Measurements from ENCODE around the gene HTT. TPM values are rescaled to one million over a fixed set of nuclear protein-coding genes. Genes with fewer than 3 reads are reported as not detected.

The HTT gene
- total RNA-seq, 2 donors from 2014 or later, result 104 to 109 TPM

GRCh38 chr4:3082925-3083515 lies 8.5 kb downstream of the HTT start:
- H3K27ac Mint-ChIP-seq, result no peak overlapping the region

GRCh38 chr4:3083732-3084131 lies 9.3 kb downstream of the HTT start:
- no peaks in the 10 kb centered on the region for H3K9me3 Mint-ChIP-seq
- peaks cover 29% of the 10 kb centered on the region for H3K36me3 ChIP-seq (ENCODE audit: control insufficient read depth, insufficient read depth, low read length)
- no peaks in the 10 kb centered on the region for H3K9me3 ChIP-seq (ENCODE audit: control insufficient read depth, low read length)
- no peak overlapping the region for H3K4me3 ChIP-seq (ENCODE audit: low read length)
- no peak overlapping the region for H3K27ac ChIP-seq (ENCODE audit: low read depth, low read length)
- peaks cover 29% of the 10 kb centered on the region for H3K36me3 Mint-ChIP-seq (ENCODE audit: low read depth)
- WGBS, 2 experiments (ENCODE audit: insufficient coverage in 1 of 2, insufficient read length in 1 of 2), result 0% methylated on average over 1 of the region's 1 CpG
- H3K9ac ChIP-seq (ENCODE audit: extremely low read depth, low read length, poor library complexity, severe bottlenecking), result no peak overlapping the region
- TF ChIP-seq, protein P1, sequence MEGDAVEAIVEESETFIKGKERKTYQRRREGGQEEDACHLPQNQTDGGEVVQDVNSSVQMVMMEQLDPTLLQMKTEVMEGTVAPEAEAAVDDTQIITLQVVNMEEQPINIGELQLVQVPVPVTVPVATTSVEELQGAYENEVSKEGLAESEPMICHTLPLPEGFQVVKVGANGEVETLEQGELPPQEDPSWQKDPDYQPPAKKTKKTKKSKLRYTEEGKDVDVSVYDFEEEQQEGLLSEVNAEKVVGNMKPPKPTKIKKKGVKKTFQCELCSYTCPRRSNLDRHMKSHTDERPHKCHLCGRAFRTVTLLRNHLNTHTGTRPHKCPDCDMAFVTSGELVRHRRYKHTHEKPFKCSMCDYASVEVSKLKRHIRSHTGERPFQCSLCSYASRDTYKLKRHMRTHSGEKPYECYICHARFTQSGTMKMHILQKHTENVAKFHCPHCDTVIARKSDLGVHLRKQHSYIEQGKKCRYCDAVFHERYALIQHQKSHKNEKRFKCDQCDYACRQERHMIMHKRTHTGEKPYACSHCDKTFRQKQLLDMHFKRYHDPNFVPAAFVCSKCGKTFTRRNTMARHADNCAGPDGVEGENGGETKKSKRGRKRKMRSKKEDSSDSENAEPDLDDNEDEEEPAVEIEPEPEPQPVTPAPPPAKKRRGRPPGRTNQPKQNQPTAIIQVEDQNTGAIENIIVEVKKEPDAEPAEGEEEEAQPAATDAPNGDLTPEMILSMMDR (conservative IDR thresholded peaks at IDR 0.05), result no peak
- no peaks in the 10 kb centered on the region for H3K27me3 Mint-ChIP-seq (ENCODE audit: insufficient read depth)
- no peak overlapping the region for H3K27ac Mint-ChIP-seq
- no peak overlapping the region for H3K4me3 Mint-ChIP-seq
- no peaks in the 10 kb centered on the region for H3K27me3 ChIP-seq (ENCODE audit: control insufficient read depth, insufficient read depth, low read length, poor library complexity, severe bottlenecking)
- no peaks in the 10 kb centered on the region for H3K4me1 ChIP-seq (ENCODE audit: control insufficient read depth, insufficient read depth, low read length)
- no peak for DNase-seq
- no peaks in the 10 kb centered on the region for H3K4me1 Mint-ChIP-seq

More at GRCh38 chr4:3082925-3083515, 8.5 kb downstream of the HTT start:
- Mint-ChIP-seq H3K9me3 (no peaks in the 10 kb centered on the region), H3K4me1 (peaks cover 1% of the 10 kb centered on the region), H3K4me3 (no peak overlapping the region), H3K36me3 (ENCODE audit: low read depth) (peaks cover 22% of the 10 kb centered on the region), H3K27me3 (ENCODE audit: insufficient read depth) (no peaks in the 10 kb centered on the region)
- Histone ChIP-seq H3K4me3 (ENCODE audit: low read length) (no peak overlapping the region), H3K27ac (ENCODE audit: low read depth, low read length) (no peak overlapping the region), H3K36me3 (ENCODE audit: control insufficient read depth, insufficient read depth, low read length) (peaks cover 27% of the 10 kb centered on the region), H3K4me1 (ENCODE audit: control insufficient read depth, insufficient read depth, low read length) (no peaks in the 10 kb centered on the region), H3K9me3 (ENCODE audit: control insufficient read depth, low read length) (no peaks in the 10 kb centered on the region), H3K9ac (ENCODE audit: extremely low read depth, low read length, poor library complexity, severe bottlenecking) (no peak overlapping the region), H3K27me3 (ENCODE audit: control insufficient read depth, insufficient read depth, low read length, poor library complexity, severe bottlenecking) (no peaks in the 10 kb centered on the region)
- TF ChIP-seq, protein P1 (conservative IDR thresholded peaks at IDR 0.05), result no peak
- no peak for DNase-seq
- 94 to 96% methylated on average over 5 to 6 of the region's 6 CpGs for WGBS, 2 experiments (ENCODE audit: insufficient coverage in 1 of 2, insufficient read length in 1 of 2)

DNA sequence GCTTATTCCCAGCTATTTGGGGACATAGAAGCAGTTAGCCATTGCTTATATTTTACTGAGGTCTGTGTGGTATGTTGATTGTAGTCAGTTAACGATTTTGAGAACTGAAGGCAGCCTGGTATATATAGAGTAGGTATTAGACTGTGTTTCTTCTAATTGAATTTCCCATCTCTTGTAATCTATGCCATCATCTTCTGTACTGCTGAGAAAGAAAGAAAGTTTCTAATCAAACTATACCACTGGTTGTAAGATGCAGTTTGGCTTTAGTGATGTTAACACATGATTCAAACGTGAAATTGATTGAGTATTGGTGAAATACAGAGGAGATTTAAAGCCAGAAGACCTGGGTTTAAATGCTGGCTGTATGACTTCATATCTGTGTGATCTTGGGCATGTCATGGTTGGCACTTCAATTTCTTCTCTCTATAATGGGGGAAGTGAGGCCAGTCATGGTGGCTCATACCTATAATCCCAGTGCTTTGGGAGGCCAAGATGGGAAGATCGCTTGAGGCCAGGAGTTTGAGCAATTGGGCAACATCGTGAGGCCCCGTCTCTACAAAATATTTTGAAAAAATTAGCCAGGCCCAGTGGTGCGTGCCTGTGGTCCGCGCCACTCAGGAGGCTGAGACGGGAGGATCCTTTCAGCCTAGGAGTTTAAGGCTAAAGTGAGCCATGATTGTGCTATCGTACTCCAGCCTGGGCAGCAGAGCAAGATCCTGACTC lies 11.6 kb downstream of the HTT start:
- Mint-ChIP-seq H3K4me3 (no peak overlapping the region), H3K27ac (no peak overlapping the region), H3K4me1 (no peaks in the 10 kb centered on the region), H3K9me3 (no peaks in the 10 kb centered on the region), H3K27me3 (ENCODE audit: insufficient read depth) (no peaks in the 10 kb centered on the region), H3K36me3 (ENCODE audit: low read depth) (peaks cover 38% of the 10 kb centered on the region)
- Histone ChIP-seq H3K4me3 (ENCODE audit: low read length) (no peak overlapping the region), H3K36me3 (ENCODE audit: control insufficient read depth, insufficient read depth, low read length) (peaks cover 41% of the 10 kb centered on the region), H3K27ac (ENCODE audit: low read depth, low read length) (no peak overlapping the region), H3K27me3 (ENCODE audit: control insufficient read depth, insufficient read depth, low read length, poor library complexity, severe bottlenecking) (no peaks in the 10 kb centered on the region), H3K9ac (ENCODE audit: extremely low read depth, low read length, poor library complexity, severe bottlenecking) (no peak overlapping the region), H3K4me1 (ENCODE audit: control insufficient read depth, insufficient read depth, low read length) (no peaks in the 10 kb centered on the region), H3K9me3 (ENCODE audit: control insufficient read depth, low read length) (no peaks in the 10 kb centered on the region)
- WGBS, 2 experiments (ENCODE audit: insufficient coverage in 1 of 2, insufficient read length in 1 of 2), result 96 to 97% methylated on average over 8 to 10 of the region's 10 CpGs
- no peak for DNase-seq
- TF ChIP-seq, protein P1 (conservative IDR thresholded peaks at IDR 0.05), result no peak
